Neural cell (in vitro differentiated cells): Measurements from ENCODE around the gene SLC5A5. TPM values are rescaled to one million over a fixed set of nuclear protein-coding genes. Genes with fewer than 3 reads are reported as not detected.

Source experiments
- H2AFZ ChIP-seq: fragments of 200-600, 300-800 bp; sonication (generic), shearing (Covaris generic); 2 replicates; pipeline ENCODE4 v1.6.0; 2014; ENCODE audit warnings: low read depth, mild to moderate bottlenecking, antibody characterized with exemption, low read length, moderate library complexity
- H3F3A ChIP-seq: fragments of 200-600 bp; shearing (Covaris generic); 2 replicates; pipeline ENCODE4 v1.6.1; 2016; ENCODE audit warnings: mild to moderate bottlenecking, moderate library complexity, mixed read lengths, antibody characterized with exemption, low read length; ENCODE audit not compliant: insufficient read depth, poor library complexity, severe bottlenecking
- H3K27ac ChIP-seq: fragments of 200-600, 300-800 bp; sonication (generic), shearing (Covaris generic); 2 replicates; pipeline ENCODE4 v1.5.1; 2014; ENCODE audit warnings: mild to moderate bottlenecking, low read length, moderate library complexity
- H3K27me3 ChIP-seq: fragments of 300-800, 200-600 bp; sonication (generic), shearing (Covaris generic); 2 replicates; pipeline ENCODE4 v1.6.0; 2014; ENCODE audit warnings: mild to moderate bottlenecking, low read depth, low read length, moderate library complexity; ENCODE audit not compliant: insufficient read depth
- H3K36me3 ChIP-seq: fragments of 300-800, 200-600 bp; sonication (generic), shearing (Covaris generic); 2 replicates; pipeline ENCODE4 v1.5.1; 2014; ENCODE audit warnings: mild to moderate bottlenecking, antibody characterized with exemption, low read length, moderate library complexity; ENCODE audit not compliant: insufficient read depth
- H3K4me2 ChIP-seq: fragments of 300-800, 200-600 bp; sonication (generic), shearing (Covaris generic); 2 replicates; pipeline ENCODE4 v1.6.0; 2014; ENCODE audit warnings: mild to moderate bottlenecking, low read length
- H3K4me3 ChIP-seq: fragments of 300-800, 200-600 bp; sonication (generic), shearing (Covaris generic); 2 replicates; pipeline ENCODE4 v1.5.1; 2014; ENCODE audit warnings: mild to moderate bottlenecking, low read length, moderate library complexity
- H3K79me2 ChIP-seq: fragments of 200-600 bp; shearing (Covaris generic); replicated peaks from 2 replicates; pipeline ENCODE4 v1.6.0; 2014; ENCODE audit warnings: mild to moderate bottlenecking, low read length, moderate library complexity; ENCODE audit not compliant: insufficient read depth
- H3K9ac ChIP-seq: fragments of 300-800, 200-600 bp; sonication (generic), shearing (Covaris generic); 2 replicates; pipeline ENCODE4 v1.6.1; 2016; ENCODE audit warnings: mild to moderate bottlenecking, low read length, mixed read lengths
- H3K9me2 ChIP-seq: fragments of 200-600 bp; shearing (Covaris generic); 2 replicates; pipeline ENCODE4 v1.6.1; 2016; ENCODE audit warnings: mild to moderate bottlenecking, low read length, mixed read lengths; ENCODE audit not compliant: insufficient read depth
- H3K9me3 ChIP-seq: fragments of 200-600, 300-800 bp; sonication (generic), shearing (Covaris generic); 2 replicates; pipeline ENCODE4 v1.6.1; 2016; ENCODE audit warnings: mild to moderate bottlenecking, mixed run types, low read length, moderate library complexity, mixed read lengths
- H4K20me1 ChIP-seq: fragments of 200-600 bp; shearing (Covaris generic); 2 replicates; pipeline ENCODE4 v1.6.1; 2016; ENCODE audit warnings: mild to moderate bottlenecking, mixed run types; ENCODE audit not compliant: insufficient read depth
- CTCF ChIP-seq: fragments of 450-650 bp; IDR thresholded peaks from 2 replicates; pipeline ENCODE4 v1.5.1; 2014; ENCODE audit warnings: antibody characterized with exemption, mild to moderate bottlenecking, moderate library complexity; ENCODE audit not compliant: poor library complexity, severe bottlenecking
- EP300 ChIP-seq: fragments of 450-650 bp; conservative IDR thresholded peaks from 2 replicates; pipeline ENCODE4 v1.6.1; 2014; ENCODE audit warnings: antibody characterized with exemption, mild to moderate bottlenecking, moderate library complexity; ENCODE audit not compliant: poor library complexity, severe bottlenecking
- EZH2 ChIP-seq: fragments of 200-600, 300-800 bp; shearing (Covaris generic), sonication (generic); IDR thresholded peaks from 2 replicates; pipeline ENCODE4 v1.6.1; 2014; ENCODE audit warnings: antibody characterized with exemption, low read length, borderline replicate concordance, mild to moderate bottlenecking; ENCODE audit not compliant: insufficient read depth, poor library complexity, severe bottlenecking
- MXI1 ChIP-seq: fragments of 450-650 bp; conservative IDR thresholded peaks from 2 replicates; pipeline ENCODE4 v1.6.1; 2014; ENCODE audit warnings: antibody characterized with exemption, mild to moderate bottlenecking; ENCODE audit not compliant: poor library complexity, severe bottlenecking
- POLR2AphosphoS5 ChIP-seq: IDR thresholded peaks from 2 replicates; pipeline ENCODE4 v1.6.1; 2012
- RAD21 ChIP-seq: fragments of 450-650 bp; conservative IDR thresholded peaks from 2 replicates; pipeline ENCODE4 v1.6.1; 2014; ENCODE audit warnings: antibody characterized with exemption, mild to moderate bottlenecking, moderate library complexity
- REST ChIP-seq: IDR thresholded peaks from 2 replicates; pipeline ENCODE4 v1.6.1; 2012; ENCODE audit warnings: borderline replicate concordance
- SMC3 ChIP-seq: fragments of 450-650 bp; conservative IDR thresholded peaks from 2 replicates; pipeline ENCODE4 v1.6.1; 2014; ENCODE audit warnings: antibody characterized with exemption, mild to moderate bottlenecking, moderate library complexity; ENCODE audit not compliant: poor library complexity
- TAF1 ChIP-seq: IDR thresholded peaks from 2 replicates; pipeline ENCODE4 v1.6.1; 2012; ENCODE audit warnings: low read depth
- polyA plus RNA-seq: library from polyadenylated mRNA; depleted of rRNA; stranded (reverse); fragments of >200 nt; gene quantifications from 2 replicates; pipeline ENCODE4 v1.2.3, GENCODE V29; 2014

Gene SLC5A5
- polyA plus RNA-seq, 1 donor from 2014 or later: not detected

DNA sequence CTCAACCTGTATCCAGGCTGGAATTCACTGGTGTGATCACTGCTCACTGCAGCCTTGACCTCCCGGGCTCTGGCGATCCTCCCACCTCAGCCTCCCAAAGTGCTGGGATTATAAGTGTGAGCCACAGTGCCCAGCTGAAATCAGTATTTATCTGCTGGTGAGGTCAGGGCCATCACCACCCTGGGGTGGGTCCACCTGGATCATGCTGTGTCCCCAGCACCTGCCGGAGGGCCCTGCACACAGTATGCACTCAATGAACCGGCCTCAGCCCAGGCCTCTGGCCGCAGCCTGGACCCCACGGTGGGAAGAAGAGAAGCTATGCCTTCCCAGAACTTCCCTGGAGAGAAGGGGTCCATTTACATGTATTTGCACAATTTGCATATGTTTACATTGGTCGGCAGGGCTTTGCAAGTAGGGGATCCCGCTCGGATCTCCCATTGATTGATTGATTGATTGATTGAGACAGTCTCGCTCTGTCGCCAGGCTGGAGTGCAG is 2.6 kb upstream of the SLC5A5 start:
- H2AFZ ChIP-seq: no peak overlapping the region
- H3K27me3 ChIP-seq: peaks cover 5% of the 10 kb centered on the region
- H3K4me3 ChIP-seq: no peak overlapping the region
- TF ChIP-seq SMC3: no peak
- TF ChIP-seq EP300: no peak
- no peak for TF ChIP-seq RAD21
- H3K36me3 ChIP-seq: no peaks in the 10 kb centered on the region
- no peaks in the 10 kb centered on the region for H3F3A ChIP-seq
- H4K20me1 ChIP-seq: no peaks in the 10 kb centered on the region
- H3K4me2 ChIP-seq: no peak overlapping the region
- no peaks in the 10 kb centered on the region for H3K79me2 ChIP-seq
- no peaks in the 10 kb centered on the region for H3K9me3 ChIP-seq
- no peak overlapping the region for H3K27ac ChIP-seq
- H3K9me2 ChIP-seq: no peaks in the 10 kb centered on the region
- H3K9ac ChIP-seq: no peak overlapping the region

- H3K4me3 ChIP-seq: no peak overlapping the region
- no peak overlapping the region for H3K4me2 ChIP-seq
- H2AFZ ChIP-seq: no peak overlapping the region
- H3K36me3 ChIP-seq: no peaks in the 10 kb centered on the region
- H3K27me3 ChIP-seq: peaks cover 5% of the 10 kb centered on the region
- H3K9me3 ChIP-seq: no peaks in the 10 kb centered on the region
- no peak overlapping the region for H3K9ac ChIP-seq
- no peaks in the 10 kb centered on the region for H4K20me1 ChIP-seq
- no peaks in the 10 kb centered on the region for H3F3A ChIP-seq
- no peaks in the 10 kb centered on the region for H3K79me2 ChIP-seq
- no peak for TF ChIP-seq SMC3
- no peak for TF ChIP-seq RAD21
- TF ChIP-seq REST: no peak
- no peaks in the 10 kb centered on the region for H3K9me2 ChIP-seq
- H3K27ac ChIP-seq: no peak overlapping the region
These were observed 490 bp upstream of the SLC5A5 start for GRCh38 chr19:17871032-17871877.

DNA sequence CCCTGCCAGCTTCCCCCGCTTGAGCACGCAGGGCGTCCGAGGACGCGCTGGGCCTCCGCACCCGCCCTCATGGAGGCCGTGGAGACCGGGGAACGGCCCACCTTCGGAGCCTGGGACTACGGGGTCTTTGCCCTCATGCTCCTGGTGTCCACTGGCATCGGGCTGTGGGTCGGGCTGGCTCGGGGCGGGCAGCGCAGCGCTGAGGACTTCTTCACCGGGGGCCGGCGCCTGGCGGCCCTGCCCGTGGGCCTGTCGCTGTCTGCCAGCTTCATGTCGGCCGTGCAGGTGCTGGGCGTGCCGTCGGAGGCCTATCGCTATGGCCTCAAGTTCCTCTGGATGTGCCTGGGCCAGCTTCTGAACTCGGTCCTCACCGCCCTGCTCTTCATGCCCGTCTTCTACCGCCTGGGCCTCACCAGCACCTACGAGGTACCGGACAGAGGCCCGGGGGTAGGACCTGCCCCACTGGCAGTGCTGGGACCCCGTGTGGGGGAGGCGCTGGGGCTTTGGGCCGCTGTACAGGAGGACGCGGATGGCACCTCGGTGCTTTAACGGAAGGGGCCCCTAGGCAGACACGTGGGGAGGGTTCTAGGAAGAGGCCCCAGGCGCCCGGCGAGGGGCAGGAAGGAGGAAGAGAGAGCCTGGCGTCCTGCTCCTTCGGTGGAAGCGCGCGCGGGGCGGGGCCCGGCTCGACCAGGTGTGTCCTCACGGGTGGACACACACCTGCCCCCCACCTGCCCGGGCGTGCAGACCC is 681 bp downstream of the SLC5A5 start:
- Histone ChIP-seq H3K36me3 (no peaks in the 10 kb centered on the region), H3K4me2 (no peak overlapping the region), H3K9me3 (no peaks in the 10 kb centered on the region), H3F3A (no peaks in the 10 kb centered on the region), H3K27me3 (peaks cover 5% of the 10 kb centered on the region), H2AFZ (no peak overlapping the region), H4K20me1 (no peaks in the 10 kb centered on the region), H3K9me2 (no peaks in the 10 kb centered on the region), H3K27ac (no peak overlapping the region), H3K79me2 (no peaks in the 10 kb centered on the region), H3K4me3 (no peak overlapping the region), H3K9ac (no peak overlapping the region)
- TF ChIP-seq REST (no peak), RAD21 (no peak), POLR2AphosphoS5 (no peak), EP300 (no peak), EZH2 (no peak), TAF1 (no peak), SMC3 (no peak), CTCF (no peak), MXI1 (no peak)
